Psoas muscle (tissue), 8 donors: ENCODE results near the gene RGS14. TPM values are rescaled to one million over a fixed set of nuclear protein-coding genes. Genes with fewer than 3 reads are reported as not detected.
"Not testable (repeated sequence)": the region's sequence is repeated elsewhere in the genome, so short reads cannot be mapped to it uniquely, and the experiment has no call there.

Source experiments
- ATAC-seq, 4 donors: fragments of 200-7000 bp; cut with Tn5 transposase; one replicate each; pipeline ENCODE4 v1.9.1; 2020; ENCODE audit warnings: moderate library complexity in 3 of 4, mild to moderate bottlenecking in 2 of 4
- DNase-seq, 2 donors: peaks; one replicate each; pipeline ENCODE4 v3.0.0-alpha.2; 2020
- H3K27ac ChIP-seq: fragments of 200-600 bp; one replicate; pipeline ENCODE4 v1.8.0; 2022
- H3K27me3 ChIP-seq, 3 donors: fragments of 200-600 bp in 1 of 3; one replicate each; pipeline versions ENCODE4 v1.6.1 to v1.8.0; 2013 to 2022; ENCODE audit warnings: low read length in 2 of 3, mild to moderate bottlenecking in 2 of 3, moderate library complexity in 1 of 3; ENCODE audit not compliant: insufficient read depth in 3 of 3
- H3K36me3 ChIP-seq, 2 donors: fragments of 200-600 bp in 1 of 2; one replicate each; pipeline versions ENCODE4 v1.6.1 to v1.8.0; 2013 to 2022; ENCODE audit warnings: low read depth in 1 of 2, mild to moderate bottlenecking in 1 of 2, moderate library complexity in 1 of 2; ENCODE audit not compliant: insufficient read depth in 1 of 2
- H3K4me1 ChIP-seq: fragments of 200-600 bp; one replicate; pipeline ENCODE4 v1.8.0; 2022
- H3K4me3 ChIP-seq: fragments of 200-600 bp; one replicate; pipeline ENCODE4 v1.8.0; 2022; ENCODE audit warnings: mild to moderate bottlenecking
- H3K9me3 ChIP-seq: fragments of 200-600 bp; one replicate; pipeline ENCODE4 v1.8.0; 2022
- WGBS, 3 donors: extraction: QIAGEN DNeasy Blood & Tissue Kit; methylation state at CpG; one replicate each; pipeline versions ENCODE4 v1.1.6 to v1.1.7; 2013; 5-methylcytosine and 5-hydroxymethylcytosine counted together
- intact Hi-C, 2 donors: fragments of 100-400 bp; cut with DNase I; formaldehyde crosslinking; loops; one replicate each; pipeline versions ENCODE4 v1.11.0 to v1.14.2; 2022
- polyA plus RNA-seq, 3 donors: library from polyadenylated mRNA; stranded (reverse); fragments of 200-250 nt; gene quantifications; one replicate each; pipeline ENCODE4 v1.2.3, GENCODE V29; 2013
- total RNA-seq, 4 donors: library from RNA; stranded (reverse); fragmentation: NEBNext Ultra II Directional in 2 of 4; extraction: Animal tissue kit (Norgen Biotek cat#: 25700) in 2 of 4; gene quantifications; one replicate each; pipeline versions ENCODE4 v1.2.1 to v1.2.4, GENCODE V29; 2021 to 2023
- TF ChIP-seq, protein P1 (sequence below): fragments of 200-600 bp; IDR thresholded peaks from one replicate; pipeline ENCODE4 v1.8.0; 2022; ENCODE audit warnings: antibody characterized with exemption
- donor health status: healthy with polysubstance abuse.
- donor health status: DM: no; HTN: no; CAD: no; lungs with moderate emphysema.
- donor health status: Bipolar disorder and iron deficiency.
- donor health status: healthy.
- donor health status: DM: yes; HTN: yes; CAD: no.
- donor health status: DM: no; HTN: no; CAD: no.
- donor health status: DM: no; HTN: no; CAD: no.
- donor health status: DM: yes; HTN: yes; CAD: no.

Gene RGS14
- total and polyA plus RNA-seq, 7 donors: 3.6 to 23.2 (median 10.0) TPM

DNA sequence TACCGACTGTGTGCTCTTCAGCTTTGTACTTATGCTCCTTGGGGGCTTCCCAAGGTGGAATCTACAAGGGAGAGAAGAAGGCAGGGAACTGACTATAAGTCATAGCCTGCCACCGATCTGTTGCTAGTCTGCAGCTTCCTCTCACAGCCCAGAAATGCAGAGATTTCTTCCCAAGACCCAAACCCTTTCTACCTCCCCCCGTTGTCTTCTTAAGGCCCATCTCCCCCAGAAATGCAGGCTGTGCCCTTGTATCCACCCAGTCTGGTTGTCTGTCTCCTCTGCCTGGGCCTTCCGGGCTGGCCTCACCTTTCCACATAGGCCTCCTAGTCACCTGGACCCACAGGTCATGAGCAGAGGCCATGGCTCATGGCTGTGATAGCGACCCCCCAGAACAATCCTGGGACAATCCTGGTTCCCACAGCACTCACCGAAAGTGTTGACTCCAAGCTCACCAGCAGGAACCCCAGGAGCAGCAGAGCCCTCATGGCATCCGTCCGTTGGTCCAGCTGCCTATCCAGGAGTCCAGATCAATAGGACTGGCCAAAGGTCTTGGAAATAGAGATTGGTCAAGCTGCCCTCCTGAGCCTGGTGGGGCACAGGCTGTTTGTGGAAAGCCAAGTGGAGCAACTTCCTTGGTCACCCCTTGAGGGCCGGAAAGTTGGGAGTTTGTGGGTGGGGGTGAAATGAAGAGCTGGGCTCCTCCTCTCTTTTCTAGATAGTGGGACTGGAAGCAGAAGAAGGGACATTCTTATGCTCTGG lies 51.5 kb downstream of the RGS14 start, which contains the start of gene F12:
Gene F12, minus strand, starts transcription at position 522 of the 759 bp plus-strand sequence. Its CDS starts 37 bp downstream, at position 485.
- WGBS, 3 donors: 87 to 88% (median 88%) methylated on average over 9 of the region's 9 CpGs
- Histone ChIP-seq H3K36me3 (no peaks in the 10 kb centered on the region), H3K4me3 (no peak within 1 kb of the TSS), H3K27me3 (peaks cover 0 to 8% (median 1%) of the 10 kb centered on the region in 3 donors), H3K4me1 (peaks cover 4% of the 10 kb centered on the region), H3K27ac (no peak within 1 kb of the TSS), H3K9me3 (no peaks in the 10 kb centered on the region)
- intact Hi-C loops: loop anchor here in 1 of 2 donors (5.0 kb wide), 1 partner anchor 93 kb away; no protein-coding TSS in a partner anchor
- DNase-seq (no peak), ATAC-seq (no peak)
- TF ChIP-seq, protein P1, sequence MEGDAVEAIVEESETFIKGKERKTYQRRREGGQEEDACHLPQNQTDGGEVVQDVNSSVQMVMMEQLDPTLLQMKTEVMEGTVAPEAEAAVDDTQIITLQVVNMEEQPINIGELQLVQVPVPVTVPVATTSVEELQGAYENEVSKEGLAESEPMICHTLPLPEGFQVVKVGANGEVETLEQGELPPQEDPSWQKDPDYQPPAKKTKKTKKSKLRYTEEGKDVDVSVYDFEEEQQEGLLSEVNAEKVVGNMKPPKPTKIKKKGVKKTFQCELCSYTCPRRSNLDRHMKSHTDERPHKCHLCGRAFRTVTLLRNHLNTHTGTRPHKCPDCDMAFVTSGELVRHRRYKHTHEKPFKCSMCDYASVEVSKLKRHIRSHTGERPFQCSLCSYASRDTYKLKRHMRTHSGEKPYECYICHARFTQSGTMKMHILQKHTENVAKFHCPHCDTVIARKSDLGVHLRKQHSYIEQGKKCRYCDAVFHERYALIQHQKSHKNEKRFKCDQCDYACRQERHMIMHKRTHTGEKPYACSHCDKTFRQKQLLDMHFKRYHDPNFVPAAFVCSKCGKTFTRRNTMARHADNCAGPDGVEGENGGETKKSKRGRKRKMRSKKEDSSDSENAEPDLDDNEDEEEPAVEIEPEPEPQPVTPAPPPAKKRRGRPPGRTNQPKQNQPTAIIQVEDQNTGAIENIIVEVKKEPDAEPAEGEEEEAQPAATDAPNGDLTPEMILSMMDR: no peak

DNA sequence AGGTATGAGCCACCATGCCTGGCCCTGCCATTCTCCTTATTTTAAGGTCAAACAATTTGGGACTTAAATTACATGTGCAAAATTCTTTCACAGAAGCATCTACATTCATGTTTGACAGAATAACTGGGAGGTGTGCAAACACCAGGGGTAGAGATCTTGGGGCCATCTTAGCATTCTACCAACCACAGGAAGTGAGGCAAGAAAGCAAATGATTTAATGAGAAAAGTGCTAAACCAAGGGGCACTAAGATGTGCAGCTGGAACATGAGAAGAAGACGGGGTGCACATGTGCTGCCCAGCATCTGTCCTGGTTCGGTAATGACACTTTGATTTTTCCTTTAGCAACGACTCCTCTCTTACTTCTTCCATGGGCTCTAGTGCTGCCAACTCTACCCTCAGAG lies 52.9 kb downstream of the RGS14 start:
- TF ChIP-seq, protein P1: no peak
- H3K4me3 ChIP-seq: no peak overlapping the region
- H3K4me1 ChIP-seq: no peaks in the 10 kb centered on the region
- H3K9me3 ChIP-seq: no peaks in the 10 kb centered on the region
- DNase-seq: no peak
- peaks cover 0 to 1% (median 0%) of the 10 kb centered on the region in 3 donors for H3K27me3 ChIP-seq
- intact Hi-C loops: no loop called here
- H3K27ac ChIP-seq: no peak overlapping the region
- H3K36me3 ChIP-seq: no peaks in the 10 kb centered on the region
- ATAC-seq: no peak
- 76 to 84% (median 81%) methylated on average over 3 of the region's 3 CpGs for WGBS, 3 donors

DNA sequence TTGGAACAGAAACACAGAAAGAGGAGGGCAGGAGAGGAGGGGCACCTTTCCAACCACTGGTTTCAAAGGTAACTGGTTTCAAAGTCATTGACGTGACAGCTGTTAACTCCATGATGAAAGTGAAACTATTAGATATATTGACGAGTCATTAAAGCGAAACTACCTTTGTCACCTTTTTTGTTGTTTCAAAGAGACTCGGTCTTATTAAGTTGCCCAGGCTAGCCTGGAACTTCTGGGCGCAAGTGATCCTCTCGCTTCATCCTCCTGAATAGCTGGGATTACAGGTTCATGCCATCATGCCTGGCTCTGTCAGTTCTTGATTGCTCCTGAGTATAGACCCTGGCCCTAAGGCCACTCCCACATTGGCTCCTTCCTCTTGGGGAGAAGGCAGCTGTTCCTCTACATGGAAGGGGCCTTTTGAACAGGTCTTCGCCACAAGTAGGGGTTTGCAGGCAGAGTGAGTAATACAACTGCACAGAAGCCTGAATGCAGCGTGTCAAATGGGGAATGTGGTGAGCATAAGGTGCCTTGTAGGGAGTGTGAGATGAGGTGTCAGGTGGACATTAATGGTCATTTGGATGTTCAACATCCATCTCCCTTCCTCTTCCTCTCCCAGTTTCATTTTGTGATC lies 55.0 kb downstream of the RGS14 start:
- no peak overlapping the region for H3K27ac ChIP-seq
- 79 to 86% (median 82%) methylated on average over 8 of the region's 8 CpGs for WGBS, 3 donors
- ATAC-seq (no peak), DNase-seq (no peak)
- no peak overlapping the region for H3K4me3 ChIP-seq
- TF ChIP-seq, protein P1: no peak
- no peaks in the 10 kb centered on the region for H3K36me3 ChIP-seq
- H3K27me3 ChIP-seq: no peaks in the 10 kb centered on the region
- no peaks in the 10 kb centered on the region for H3K4me1 ChIP-seq
- intact Hi-C loops: no loop called here
- no peaks in the 10 kb centered on the region for H3K9me3 ChIP-seq

DNA sequence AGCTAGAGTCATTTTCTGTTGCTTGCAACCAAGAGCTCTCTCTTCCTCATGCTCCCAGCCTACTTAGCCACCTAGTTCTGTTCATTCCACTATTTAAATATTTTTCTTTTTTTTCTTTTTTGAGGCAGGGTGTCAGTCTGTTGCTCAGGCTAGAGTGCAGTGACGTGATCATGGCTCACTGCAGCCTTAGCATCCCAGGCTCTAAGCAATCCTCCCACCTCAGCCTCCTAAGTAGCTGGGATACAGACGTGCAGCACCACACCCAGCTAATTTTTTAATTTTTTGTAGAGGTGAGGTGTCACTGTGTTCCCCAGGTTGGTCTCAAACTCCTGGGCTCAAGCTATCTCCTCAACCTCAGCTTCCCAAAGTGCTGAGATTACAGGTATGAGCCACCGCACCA lies 56.8 kb downstream of the RGS14 start:
- no peaks in the 10 kb centered on the region for H3K36me3 ChIP-seq
- intact Hi-C loops: no loop called here
- ATAC-seq (no peak), DNase-seq (no peak)
- TF ChIP-seq, protein P1: no peak
- no peaks in the 10 kb centered on the region for H3K27me3 ChIP-seq
- H3K9me3 ChIP-seq: no peaks in the 10 kb centered on the region
- WGBS, 3 donors: 80 to 86% (median 83%) methylated on average over 3 of the region's 3 CpGs
- H3K4me1 ChIP-seq: no peaks in the 10 kb centered on the region
- H3K27ac ChIP-seq: no peak overlapping the region
- H3K4me3 ChIP-seq: no peak overlapping the region

DNA sequence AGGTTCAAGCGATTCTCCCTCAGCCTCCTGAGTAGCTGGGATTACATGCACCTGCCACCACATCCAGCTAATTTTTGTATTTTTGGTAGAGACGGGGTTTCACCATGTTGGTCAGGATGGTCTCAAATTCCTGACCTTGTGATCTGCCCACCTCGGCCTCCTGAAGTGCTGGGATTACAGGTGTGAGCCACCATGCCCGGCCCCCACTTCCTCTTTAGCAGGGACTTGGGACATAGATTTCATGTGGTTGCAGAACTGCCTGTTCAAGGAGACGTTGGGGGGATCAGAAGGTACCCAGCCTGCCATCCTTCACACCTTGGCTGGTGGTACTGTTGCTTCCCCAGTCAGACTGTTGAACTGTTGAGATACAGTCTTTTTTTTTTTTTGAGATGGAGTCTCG lies 59.4 kb downstream of the RGS14 start:
- H3K27ac ChIP-seq, H3K4me1 ChIP-seq, H3K27me3 ChIP-seq, H3K9me3 ChIP-seq, DNase-seq, H3K36me3 ChIP-seq, H3K4me3 ChIP-seq, ATAC-seq, intact Hi-C loops: not testable (repeated sequence)
- 75 to 85% (median 82%) methylated on average over 6 of the region's 6 CpGs for WGBS, 3 donors
